Measurements from ENCODE around the gene CUZD1. TPM values are rescaled to one million over a fixed set of nuclear protein-coding genes. Genes with fewer than 3 reads are reported as not detected.

CUZD1 gene
- total and polyA plus RNA-seq, 2 of the 13 experiments (the other 11 are each of a cell fraction or from before 2014, with no cell fraction given): 0.22 to 0.29 TPM

DNA sequence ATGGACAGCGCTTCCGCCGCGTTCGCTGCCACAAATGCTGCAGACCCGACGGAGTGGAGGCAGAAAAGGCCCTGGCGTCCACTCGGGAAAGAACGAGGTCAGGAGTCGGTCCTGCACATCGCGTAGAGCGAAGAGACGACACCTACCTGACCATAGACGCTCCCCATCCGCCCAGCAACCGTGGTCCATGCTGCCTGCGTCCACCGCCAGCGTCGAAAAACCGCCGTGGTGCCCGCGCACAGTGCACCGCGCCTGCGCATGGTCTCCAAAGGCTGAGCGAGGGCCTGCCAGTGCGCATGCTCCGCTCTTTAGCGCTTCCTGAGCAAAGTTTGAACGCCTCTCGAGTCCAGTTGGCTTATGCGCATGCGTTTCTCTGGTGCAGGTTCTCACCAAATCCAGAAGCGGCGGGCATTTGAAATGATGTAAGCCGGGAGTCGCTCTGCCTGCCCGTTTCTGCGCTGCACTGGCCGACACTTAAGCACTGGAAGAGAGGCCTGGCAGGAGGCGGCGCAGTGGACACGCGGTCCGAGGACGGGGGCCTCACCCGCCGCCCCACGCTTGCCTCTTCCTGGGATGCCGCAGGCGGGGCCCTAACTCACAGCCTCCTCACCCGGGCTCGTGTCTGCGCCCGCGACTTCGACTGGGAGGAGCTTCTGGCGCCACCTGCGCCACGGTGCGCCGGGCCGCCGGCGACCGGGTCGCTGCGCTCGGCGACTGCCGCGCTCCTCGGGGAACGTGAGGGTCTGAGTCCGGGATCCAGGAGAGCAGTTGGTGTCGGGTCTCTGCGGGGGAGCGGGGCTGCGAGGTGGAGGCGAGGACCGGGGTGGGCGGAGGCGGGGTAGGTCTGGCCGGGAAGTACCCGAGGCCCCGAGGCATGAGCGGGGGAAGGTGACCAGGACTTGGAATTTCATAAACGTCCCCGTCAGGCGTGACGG lies 33.9 kb upstream of the CUZD1 start, which contains the start of gene FAM24B (continued):
- TF ChIP-seq, protein P1, sequence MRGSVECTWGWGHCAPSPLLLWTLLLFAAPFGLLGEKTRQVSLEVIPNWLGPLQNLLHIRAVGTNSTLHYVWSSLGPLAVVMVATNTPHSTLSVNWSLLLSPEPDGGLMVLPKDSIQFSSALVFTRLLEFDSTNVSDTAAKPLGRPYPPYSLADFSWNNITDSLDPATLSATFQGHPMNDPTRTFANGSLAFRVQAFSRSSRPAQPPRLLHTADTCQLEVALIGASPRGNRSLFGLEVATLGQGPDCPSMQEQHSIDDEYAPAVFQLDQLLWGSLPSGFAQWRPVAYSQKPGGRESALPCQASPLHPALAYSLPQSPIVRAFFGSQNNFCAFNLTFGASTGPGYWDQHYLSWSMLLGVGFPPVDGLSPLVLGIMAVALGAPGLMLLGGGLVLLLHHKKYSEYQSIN (CRISPR knock-in tag; IDR thresholded peaks at IDR 0.05; ENCODE audit: borderline replicate concordance): no peak
- TF ChIP-seq FOXJ3 (CRISPR knock-in tag; IDR thresholded peaks at IDR 0.05; ENCODE audit: borderline replicate concordance): no peak
- no peak for TF ChIP-seq ZNF234 (CRISPR knock-in tag; conservative IDR thresholded peaks at IDR 0.05)
- no peak for TF ChIP-seq ZNF569 (CRISPR knock-in tag; IDR thresholded peaks at IDR 0.05; ENCODE audit: borderline replicate concordance)
- TF ChIP-seq RFX3 (CRISPR knock-in tag; IDR thresholded peaks at IDR 0.05): no peak
- TF ChIP-seq ZNF263 (CRISPR knock-in tag; IDR thresholded peaks at IDR 0.05): no peak
- no peak for TF ChIP-seq HNRNPUL1 (IDR thresholded peaks at IDR 0.05; ENCODE audit: low read depth, low read length)
- no peak for TF ChIP-seq ELF4 (CRISPR knock-in tag; IDR thresholded peaks at IDR 0.05; ENCODE audit: borderline replicate concordance)
- no peak for TF ChIP-seq HNRNPH1 (optimal IDR thresholded peaks at IDR 0.05; ENCODE audit: low read depth, low read length)
- TF ChIP-seq ZKSCAN1 (IDR thresholded peaks at IDR 0.05; ENCODE audit: low read length): no peak
- TF ChIP-seq ZNF343 (CRISPR knock-in tag; IDR thresholded peaks at IDR 0.05): no peak
- peak; percentile 89 for TF ChIP-seq REL (CRISPR knock-in tag; conservative IDR thresholded peaks at IDR 0.05)
- TF ChIP-seq ZNF143 (CRISPR knock-in tag; IDR thresholded peaks at IDR 0.05): no peak
- TF ChIP-seq JDP2 (CRISPR knock-in tag; IDR thresholded peaks at IDR 0.05; ENCODE audit: borderline replicate concordance): no peak
- no peak for TF ChIP-seq ZNF652 (CRISPR knock-in tag; IDR thresholded peaks at IDR 0.05; ENCODE audit: borderline replicate concordance, low read depth)
- peak; percentile 42; the same call in 1 of the 2 replicates for TF ChIP-seq ZBTB20 (CRISPR knock-in tag; IDR thresholded peaks at IDR 0.05; ENCODE audit: borderline replicate concordance, low read depth)
- TF ChIP-seq HOXA3 (CRISPR knock-in tag; IDR thresholded peaks at IDR 0.05): peak; percentile 26; the same call in 1 of the 2 replicates
- no peak for TF ChIP-seq NCOR1 (IDR thresholded peaks at IDR 0.05; ENCODE audit: borderline replicate concordance, low read length)
- TF ChIP-seq, protein P2, sequence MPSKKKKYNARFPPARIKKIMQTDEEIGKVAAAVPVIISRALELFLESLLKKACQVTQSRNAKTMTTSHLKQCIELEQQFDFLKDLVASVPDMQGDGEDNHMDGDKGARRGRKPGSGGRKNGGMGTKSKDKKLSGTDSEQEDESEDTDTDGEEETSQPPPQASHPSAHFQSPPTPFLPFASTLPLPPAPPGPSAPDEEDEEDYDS (CRISPR knock-in tag; IDR thresholded peaks at IDR 0.05): 0 out of 2 replicates have a peak, but pooled peaks have one; percentile 18
- no peak for TF ChIP-seq ZNF382 (CRISPR knock-in tag; IDR thresholded peaks at IDR 0.05; ENCODE audit: borderline replicate concordance)
- TF ChIP-seq NAIF1 (CRISPR knock-in tag; IDR thresholded peaks at IDR 0.05; ENCODE audit: borderline replicate concordance): 0 out of 2 replicates have a peak, but pooled peaks have one; percentile 16
- no peak for TF ChIP-seq NFE2 (CRISPR knock-in tag; IDR thresholded peaks at IDR 0.05)
- TF ChIP-seq, protein P3, sequence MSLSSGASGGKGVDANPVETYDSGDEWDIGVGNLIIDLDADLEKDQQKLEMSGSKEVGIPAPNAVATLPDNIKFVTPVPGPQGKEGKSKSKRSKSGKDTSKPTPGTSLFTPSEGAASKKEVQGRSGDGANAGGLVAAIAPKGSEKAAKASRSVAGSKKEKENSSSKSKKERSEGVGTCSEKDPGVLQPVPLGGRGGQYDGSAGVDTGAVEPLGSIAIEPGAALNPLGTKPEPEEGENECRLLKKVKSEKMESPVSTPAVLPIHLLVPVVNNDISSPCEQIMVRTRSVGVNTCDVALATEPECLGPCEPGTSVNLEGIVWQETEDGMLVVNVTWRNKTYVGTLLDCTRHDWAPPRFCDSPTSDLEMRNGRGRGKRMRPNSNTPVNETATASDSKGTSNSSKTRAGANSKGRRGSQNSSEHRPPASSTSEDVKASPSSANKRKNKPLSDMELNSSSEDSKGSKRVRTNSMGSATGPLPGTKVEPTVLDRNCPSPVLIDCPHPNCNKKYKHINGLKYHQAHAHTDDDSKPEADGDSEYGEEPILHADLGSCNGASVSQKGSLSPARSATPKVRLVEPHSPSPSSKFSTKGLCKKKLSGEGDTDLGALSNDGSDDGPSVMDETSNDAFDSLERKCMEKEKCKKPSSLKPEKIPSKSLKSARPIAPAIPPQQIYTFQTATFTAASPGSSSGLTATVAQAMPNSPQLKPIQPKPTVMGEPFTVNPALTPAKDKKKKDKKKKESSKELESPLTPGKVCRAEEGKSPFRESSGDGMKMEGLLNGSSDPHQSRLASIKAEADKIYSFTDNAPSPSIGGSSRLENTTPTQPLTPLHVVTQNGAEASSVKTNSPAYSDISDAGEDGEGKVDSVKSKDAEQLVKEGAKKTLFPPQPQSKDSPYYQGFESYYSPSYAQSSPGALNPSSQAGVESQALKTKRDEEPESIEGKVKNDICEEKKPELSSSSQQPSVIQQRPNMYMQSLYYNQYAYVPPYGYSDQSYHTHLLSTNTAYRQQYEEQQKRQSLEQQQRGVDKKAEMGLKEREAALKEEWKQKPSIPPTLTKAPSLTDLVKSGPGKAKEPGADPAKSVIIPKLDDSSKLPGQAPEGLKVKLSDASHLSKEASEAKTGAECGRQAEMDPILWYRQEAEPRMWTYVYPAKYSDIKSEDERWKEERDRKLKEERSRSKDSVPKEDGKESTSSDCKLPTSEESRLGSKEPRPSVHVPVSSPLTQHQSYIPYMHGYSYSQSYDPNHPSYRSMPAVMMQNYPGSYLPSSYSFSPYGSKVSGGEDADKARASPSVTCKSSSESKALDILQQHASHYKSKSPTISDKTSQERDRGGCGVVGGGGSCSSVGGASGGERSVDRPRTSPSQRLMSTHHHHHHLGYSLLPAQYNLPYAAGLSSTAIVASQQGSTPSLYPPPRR (CRISPR knock-in tag; IDR thresholded peaks at IDR 0.05; ENCODE audit: borderline replicate concordance): no peak
- no peak for TF ChIP-seq KLF9 (CRISPR knock-in tag; IDR thresholded peaks at IDR 0.05; ENCODE audit: low read depth)
- TF ChIP-seq GZF1 (CRISPR knock-in tag; IDR thresholded peaks at IDR 0.05): peak; percentile 66; the same call in 1 of the 2 replicates
